IPS DF 4.7 (cell line): Measurements from ENCODE around the gene C1orf167.

Source experiments
- DNase-seq: peaks from one replicate; pipeline ENCODE4 v3.0.0-alpha.2; 2013; ENCODE audit warnings: low spot score; ENCODE audit errors: extremely low read depth

Gene C1orf167

DNA sequence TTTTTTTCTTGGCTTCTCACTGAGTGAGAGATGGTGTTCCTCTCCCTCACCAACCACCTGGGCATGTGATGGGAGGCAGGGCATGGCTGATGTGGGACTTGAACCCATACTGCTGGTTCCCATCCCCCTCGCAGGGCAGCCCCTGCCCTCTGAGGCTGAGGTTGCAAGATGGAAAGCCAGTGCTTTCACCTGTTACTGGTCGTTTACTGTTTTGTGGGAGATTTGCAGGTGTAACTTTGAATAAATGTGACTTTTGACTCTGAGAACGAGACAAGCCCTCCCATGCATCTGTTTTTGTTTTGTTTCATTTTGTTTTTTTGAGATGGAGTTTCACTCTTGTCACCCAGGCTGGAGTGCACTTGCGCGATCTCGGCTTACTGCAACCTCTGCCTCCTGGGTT, 21.6 kb downstream of the C1orf167 start:
- DNase-seq, result no peak

DNA sequence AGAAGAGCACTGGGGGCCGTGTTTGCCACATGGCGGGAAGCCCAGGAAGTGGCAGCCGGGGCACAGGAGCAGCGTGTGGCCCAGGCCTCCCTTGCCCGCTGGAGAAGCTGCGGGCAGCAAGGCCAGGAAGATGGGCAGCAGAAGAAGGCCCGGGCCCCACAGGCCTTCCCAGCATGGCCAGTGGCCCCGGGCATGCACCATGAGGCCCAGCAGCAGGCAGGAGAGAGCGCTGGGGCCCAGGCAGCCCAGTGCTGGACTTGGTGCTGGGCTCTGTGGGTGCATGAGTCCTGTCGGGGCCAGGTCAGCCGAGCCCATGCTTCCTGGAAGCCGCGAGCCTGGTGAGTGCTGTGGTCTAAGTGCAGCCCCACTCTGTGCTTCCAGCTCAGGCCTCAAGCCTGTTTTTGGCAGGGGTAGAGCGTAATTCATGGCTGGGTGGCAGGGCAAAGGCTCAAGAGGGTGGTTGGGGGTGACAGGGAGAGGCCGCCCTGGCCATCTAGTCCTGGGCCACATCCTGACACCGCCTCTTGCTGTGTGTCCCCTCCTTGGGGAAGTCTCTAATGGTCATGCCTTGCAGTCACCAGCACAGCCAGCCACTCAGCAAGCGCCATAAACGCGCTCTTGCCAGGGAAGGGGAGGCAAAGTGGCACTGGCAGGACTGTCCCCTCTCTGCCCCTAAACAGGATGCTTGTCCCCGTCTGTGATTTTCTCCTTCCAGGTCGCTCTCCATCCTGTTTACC, 22.4 kb downstream of the C1orf167 start:
- DNase-seq, result no peak

DNA sequence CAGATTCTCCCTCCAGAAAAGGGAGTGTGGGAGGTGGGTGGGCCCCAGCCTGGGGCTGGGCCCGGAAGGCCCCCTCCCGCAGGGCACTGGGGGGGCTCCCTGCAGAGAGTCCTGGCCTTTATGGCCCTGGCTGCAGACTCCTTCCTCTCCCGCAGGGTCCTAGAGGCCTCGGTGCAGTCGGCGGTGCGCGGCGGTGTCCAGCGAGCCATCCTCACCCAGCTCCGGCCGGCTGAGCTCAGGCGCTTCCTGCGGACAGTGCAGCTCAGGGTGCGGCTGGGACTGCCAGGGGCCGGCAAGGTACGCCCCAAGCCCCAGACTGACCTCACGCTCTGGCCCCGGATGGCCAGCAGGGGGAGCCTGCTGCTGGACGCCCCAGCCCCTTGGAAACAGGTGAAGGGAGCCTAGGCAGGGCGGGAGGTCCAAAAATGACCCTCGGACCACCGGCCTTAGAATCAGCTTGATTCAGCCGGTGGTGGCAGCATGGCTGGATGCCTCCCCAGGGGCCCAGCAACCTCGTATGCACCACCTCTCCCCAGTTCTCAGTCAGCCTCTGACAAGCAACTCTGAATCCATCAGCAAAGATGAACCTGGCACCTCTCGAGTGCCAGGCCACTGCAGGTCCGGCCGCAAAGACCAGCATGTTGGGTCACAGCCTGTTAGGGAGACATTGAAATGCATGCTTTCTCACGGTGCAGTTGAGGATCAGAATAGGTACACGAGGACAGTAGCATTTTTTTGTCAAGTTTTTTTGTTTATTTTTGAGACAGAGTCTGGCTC, 23.2 kb downstream of the C1orf167 start:
- no peak for DNase-seq

DNA sequence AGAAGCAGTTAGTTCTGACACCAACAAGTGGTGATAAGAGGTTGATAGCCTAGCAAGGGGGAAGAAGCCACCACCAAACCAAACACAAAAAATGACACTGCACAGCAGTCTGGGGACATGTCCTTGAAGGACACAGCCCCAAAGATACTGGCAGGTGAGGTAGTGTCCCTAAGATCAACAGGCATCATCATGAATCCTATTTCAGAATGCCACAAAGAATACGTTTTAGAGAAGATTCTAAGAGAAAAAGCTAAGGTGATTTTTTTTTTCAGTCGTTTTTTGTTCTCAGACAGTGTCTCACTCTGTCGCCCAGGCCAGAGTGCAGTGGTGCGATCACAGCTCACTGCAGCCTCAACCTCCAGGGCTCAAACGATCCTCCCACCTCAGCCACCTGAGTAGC, 24.2 kb downstream of the C1orf167 start:
- no peak for DNase-seq

DNA sequence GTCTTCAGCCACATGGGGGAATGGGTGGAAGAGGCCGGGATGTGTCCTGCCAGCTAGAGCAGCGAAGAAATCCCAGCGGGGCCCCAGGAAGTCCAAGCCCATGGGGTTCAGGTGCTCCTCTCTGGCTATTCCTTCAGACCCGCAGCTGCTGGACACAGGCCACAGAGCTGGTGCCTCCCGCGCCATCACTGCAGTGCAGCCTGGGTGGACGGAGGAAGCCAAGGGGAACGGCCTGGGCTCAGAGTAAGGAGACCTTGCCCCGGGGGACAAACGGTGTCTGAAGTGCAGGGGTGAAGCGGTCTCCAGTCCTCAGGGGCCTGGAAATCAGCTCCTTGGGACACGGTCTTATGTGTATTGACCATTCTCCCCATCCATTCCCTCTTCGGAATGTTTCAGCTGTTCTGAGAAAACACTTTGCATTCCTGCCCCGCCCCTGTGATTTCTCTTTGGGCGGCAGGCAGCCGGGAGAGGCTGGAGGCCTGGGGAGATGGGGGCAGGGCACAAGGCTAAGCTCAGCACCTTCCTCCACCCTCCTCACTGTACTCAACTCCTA, 25.3 kb downstream of the C1orf167 start:
- no peak for DNase-seq

DNA sequence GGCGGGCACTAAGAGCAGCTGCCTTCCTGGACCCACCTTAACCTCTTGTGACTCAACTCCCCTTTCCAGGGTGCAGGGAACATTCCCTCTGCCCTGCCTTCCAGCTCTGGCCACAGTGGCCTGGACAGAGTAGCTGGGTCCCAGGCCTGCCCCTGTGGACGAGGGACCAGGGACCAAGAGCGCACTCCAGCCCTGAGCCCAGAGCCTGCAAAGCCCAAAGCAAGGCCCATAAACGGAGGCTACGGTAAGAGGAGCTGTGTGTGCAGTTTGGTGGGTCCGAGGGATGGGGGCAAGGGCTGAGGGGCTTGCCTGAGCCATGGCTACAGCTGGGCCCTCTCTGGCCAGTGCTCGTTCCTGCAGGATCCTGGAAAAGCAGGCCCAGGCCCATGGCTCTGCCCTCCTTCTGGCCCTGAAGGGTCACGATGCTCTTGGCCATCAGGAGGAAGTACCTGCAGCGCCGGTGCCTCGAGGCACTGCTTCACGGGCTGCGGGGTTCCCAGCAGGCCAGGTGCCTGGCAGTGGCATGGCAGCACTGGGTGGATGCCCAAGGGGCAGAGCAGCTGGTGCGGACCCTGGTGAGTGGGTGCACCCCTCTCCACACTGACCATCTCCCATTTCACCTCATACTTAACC, 25.9 kb downstream of the C1orf167 start:
- DNase-seq, result no peak

DNA sequence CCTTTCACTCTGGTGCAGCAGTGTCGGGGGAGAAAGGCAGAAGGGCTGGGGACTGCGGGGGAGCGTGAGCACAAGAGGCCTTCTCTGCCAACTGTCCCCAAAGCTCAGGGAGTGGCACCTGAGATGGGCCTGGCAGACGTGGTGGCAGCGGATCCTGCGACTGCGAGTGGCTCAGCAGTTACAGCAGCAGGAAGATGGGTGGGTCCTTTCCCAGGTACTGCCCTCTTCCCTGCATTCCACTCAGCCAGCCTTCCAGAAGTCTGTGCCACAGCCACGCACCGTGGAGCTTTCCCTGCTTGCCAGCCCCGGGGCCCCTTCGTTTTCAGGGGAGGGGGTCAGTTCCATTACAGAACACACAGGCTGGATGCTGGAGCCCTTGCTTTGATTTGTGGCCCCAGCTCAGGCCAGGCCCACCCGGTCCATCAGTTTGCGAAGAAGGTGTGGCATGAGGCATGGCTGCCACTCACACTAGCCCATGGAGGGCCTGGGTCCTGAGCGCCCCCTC, 26.6 kb downstream of the C1orf167 start:
- no peak for DNase-seq

DNA sequence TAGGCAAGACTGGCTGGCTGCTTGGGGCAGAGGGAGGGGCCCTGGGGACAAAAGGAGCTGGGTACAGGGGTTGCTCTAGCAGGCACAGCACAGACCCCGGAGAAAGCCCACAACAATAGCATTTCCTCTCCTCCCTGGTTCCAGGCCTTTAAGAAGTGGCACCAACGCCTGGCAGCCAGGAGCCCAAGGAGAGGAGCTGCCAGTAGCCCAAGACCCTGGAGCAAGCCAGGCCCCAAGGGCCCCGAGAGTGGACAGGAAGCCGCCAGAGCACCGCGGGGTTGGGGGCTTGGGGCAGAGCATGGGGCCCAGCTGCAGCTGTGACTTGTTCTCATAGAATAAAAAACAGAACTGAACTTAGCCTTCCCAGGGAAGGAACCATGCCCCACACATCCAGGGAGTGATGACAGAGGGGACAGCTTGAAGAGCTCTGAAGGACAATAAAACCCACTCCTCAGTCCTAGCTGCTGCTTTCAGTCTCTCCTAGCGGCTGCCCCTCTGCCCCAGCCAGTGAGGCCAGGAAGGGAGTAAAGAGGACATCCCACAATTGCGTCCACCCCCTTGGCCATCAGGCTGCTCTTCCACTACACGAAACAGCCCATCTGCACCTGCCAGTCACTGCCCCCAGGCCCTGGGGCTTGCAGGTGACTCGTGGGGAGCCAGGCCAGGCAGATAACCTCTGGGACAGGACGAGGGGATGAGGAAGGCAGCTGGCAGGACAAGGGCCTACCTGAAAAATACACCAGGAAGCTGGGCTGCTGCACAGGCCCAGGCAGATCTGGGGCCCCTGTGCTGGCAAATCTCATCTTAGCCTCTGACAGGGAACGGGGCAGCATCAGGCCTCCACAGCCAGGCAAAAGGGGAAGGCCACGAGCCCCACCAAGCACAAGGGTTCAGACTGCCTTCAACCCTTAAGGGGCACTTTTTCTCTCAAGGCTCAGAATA, 27.4 kb downstream of the C1orf167 start:
- no peak for DNase-seq

DNA sequence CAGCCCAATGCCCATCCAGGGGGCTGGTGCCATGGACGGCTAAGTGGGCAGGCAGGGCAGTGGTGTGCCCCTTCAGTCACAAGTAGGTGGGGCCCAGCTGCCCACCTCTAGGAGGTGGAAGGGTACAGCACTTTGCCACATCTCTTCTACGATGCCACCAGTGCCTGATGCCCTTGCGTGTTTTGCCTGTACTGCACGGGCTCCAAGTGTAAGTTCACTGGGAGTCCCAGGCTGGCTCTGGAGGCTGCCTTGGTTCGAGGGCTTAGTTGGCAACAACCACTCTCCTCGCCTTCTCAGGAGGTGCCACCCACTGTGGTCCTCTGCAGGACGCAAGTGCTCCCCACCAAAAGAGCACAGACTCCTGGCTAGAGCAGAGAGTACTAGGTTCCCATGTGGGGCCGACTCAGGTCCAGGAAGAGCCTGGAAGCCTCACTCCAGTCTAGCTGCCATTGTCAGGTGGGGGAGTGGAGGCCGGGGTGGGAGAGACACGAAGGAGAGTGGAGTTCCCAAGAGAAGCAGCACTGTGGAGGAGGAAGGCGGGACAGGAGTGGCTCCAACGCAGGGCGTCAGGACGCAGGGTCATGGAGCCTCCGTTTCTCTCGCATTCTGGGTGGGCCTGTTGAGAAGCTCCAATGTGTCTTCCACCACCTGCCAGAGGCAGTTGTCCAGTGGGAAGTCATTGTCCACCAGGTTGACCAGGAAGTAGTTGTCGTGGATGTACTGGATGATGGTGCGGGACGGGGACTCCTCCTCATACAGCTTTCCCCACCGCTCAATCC, 28.3 kb downstream of the C1orf167 start:
- DNase-seq, result no peak

DNA sequence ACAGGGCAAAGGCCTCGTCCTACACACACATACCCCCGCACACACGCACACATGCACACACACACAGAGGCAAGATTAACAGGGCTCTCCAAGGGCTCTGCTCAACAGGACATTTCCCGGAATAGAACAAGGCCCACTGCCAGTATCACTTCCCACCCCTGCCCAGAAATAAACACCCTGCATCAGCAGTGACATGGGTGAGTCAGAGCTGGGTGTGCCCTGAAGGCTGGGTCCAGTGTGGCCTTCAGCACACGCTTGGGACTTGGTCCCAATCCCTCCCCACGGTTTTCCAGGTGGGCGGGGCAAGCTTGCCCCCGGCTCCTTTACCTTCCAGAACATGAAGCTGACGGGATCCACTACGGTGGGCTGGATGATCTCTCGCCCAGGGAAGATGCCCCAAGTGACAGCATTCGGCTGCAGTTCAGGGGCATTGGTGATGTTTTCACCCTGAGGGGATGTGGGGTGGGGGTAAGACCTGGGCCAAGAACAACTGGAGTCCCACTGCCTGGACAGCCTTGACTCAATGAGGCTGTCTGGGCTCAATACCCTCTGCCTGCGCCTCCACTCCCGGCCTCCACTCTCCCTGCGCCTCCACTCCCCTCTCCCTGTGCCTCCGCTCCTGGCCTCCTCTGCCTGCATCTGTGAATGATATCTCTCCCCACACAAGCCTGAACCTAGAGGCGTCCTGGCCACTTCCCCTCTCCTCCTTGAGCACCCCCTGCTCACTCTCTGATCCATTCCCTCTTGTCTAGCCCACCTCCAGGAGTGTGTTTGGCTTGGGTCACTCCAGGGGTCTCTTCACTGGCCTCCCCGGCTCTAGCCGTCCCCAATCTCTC, 29.1 kb downstream of the C1orf167 start:
- DNase-seq, result no peak

DNA sequence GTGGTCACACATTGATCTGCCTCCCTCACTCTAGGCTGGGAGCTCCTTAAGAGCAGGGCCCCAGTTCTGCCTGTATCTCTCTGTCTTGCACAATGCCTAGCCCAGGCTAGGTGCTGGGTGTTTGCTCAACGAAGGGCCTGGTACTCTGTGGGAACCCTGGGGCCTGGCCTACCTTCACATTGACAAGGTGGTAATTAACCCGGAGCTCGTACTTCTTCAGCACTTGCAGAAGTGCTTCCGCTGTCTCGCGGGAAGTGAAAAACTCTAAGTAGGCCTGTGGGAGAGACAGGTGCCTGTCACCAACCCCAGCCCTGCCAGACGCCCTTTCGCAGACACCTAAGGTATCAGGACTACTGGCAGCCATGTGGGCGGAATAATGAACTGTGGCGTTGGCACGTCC, 30.1 kb downstream of the C1orf167 start:
- no peak for DNase-seq

DNA sequence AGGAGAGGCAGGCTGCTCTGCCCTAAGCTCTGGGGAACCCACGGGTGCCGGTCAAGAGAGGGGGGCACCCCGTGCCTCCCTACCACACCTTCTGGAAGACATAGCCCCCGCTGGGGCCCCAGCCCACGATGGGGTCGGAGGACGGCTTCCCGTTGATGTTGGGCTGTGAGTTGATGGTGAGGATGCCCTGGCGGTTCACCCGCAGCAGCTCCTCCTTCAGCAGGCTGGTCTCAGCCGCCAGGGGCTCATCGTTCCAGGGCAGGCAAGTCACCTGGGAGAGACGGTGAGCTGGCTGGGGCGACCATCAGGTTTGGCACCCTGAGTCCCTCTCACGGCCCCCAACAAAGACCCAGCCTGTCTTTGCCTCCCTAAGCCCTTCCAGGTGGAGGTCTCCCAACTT, 31.8 kb downstream of the C1orf167 start:
- DNase-seq, result no peak

DNA sequence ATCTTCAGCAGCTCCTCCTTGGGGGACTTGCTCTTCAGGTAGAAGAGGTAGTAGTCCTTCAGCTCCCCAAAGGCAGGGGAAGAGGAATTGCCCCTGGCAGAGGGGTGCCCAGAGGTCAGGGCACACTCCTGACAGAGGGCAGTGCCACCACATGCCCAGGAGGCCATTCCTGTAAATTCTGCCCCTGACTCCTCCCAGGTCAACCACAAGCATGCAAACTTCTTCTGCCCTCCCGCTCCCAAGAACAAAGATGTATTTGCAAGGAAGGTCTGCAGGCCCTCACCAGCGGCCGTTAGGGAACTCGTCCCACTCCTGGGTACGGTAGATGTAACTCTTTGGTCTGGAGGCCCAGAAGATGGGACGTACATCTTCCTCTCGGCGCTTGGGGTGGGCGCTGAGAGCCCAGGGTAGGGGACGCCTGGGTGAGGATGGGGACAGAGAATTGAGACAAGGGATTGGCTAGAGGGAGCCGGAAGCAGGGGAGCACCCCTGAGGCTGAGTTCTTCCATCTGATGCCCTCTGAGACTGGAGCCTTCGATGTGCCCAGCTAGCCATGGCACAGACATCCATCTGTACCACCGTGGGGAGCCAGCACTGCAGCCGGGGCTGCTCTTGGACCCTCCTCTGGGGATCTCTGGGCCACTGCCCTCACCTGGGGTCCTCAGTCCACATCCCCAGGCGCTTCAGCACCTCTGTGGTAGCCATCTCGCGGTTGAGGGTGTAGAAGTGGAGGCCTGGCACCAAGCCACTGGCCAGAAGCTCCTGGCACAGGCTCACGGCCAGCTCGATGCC, 32.6 kb downstream of the C1orf167 start:
- no peak for DNase-seq

DNA sequence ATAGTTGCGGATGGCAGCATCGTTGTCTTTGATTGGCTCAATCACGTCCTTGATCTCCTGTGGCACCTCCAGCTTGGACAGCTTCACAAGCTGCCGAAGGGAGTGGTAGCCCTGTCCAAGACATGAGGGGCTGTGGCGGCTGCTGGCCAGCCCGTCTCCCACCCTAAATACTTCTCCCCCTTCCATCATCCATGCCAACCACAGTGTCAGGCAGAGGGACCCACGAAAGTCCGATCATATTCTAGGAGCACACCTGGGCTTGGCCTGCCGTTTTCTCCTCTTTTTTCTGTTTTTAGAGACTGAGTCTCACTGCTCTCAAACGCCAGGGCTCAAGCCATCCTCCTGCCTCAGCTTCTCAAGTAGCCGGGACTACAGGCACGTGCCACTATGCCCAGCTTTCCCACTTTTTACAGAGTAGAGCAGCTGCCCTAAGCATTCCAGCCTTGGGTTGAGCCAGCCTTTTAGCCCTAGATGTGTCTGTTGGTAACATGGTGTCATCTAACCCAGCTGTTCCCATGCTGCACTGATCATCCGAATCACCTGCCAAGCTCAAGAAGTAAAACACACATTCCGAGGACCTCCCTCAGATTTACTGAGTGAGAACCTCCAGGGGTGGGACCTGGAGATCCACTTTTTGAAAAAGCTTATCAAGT, 33.4 kb downstream of the C1orf167 start:
- no peak for DNase-seq

DNA sequence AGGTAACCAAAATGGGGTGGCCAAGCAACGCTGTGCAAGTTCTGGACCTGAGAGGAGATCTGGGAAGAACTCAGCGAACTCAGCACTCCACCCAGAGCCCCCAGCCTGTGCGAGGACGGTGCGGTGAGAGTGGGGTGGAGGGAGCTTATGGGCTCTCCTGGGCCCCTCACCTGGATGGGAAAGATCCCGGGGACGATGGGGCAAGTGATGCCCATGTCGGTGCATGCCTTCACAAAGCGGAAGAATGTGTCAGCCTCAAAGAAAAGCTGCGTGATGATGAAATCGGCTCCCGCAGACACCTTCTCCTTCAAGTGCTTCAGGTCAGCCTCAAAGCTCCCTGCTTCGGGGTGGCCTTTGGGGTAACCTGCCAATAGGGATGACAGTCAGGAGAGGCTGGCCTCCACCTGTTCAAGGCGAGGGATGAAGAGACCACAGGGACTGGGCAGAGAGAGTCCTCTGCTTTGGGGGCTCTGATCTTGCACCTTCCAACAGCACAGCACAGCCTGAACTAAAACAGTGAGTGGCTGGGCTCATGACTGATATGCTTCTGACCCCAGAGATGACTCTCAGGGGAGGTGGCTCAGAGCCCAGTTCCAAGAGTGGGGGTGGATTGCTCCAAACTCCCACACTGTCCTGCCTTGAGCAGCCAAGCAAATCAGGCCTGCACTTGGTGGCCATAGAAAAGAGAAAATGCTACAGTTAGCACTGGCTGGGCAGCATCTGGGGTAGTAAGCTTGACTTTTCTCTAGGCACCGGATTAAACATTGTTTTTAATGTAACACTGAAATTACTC, 34.2 kb downstream of the C1orf167 start:
- no peak for DNase-seq

DNA sequence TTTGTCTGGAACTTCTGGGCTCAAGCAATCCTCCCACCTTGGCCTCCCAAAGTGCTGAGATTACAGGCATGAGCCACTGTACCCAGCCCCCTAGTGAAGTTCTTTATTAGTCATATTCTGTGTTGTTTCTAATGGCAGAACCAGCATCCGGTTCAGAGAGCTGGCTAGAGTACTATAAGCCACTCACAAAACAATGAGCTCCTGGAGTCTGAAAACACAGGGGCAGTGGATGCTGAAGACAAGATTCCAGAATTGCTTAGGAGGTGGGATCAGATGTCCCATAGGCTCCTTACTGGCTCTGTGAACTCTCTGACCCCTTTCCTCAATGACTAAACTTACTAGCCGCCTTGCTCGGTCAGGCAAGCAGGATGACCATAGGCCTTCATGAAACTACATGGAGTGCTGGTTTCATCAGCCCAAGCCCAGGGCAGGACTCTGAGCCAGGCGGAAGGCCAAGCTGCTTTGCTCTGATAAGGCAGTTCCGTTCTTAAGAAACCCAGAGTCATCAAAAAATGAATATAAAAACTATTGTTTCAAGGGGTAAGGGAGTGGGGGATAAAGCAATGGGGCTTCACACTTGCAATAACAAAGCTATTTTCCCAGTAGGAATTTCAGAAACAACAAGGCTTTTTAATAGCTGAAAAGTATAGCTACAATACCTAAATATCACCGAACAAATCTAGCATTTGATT, 35.7 kb downstream of the C1orf167 start:
- DNase-seq, result no peak
